HG02938 (cell line): ENCODE results near the gene CDKN2A.
A peak's percentile ranks its signal among the peaks of the same experiment; 100 is the strongest.

ENCODE experiments used
- ATAC-seq: cut with Tn5 transposase; IDR thresholded peaks from one replicate; pipeline ENCODE4 v1.9.1; 2021; ENCODE audit warnings: mild to moderate bottlenecking, moderate library complexity; ENCODE audit not compliant: unreplicated experiment

CDKN2A gene

DNA sequence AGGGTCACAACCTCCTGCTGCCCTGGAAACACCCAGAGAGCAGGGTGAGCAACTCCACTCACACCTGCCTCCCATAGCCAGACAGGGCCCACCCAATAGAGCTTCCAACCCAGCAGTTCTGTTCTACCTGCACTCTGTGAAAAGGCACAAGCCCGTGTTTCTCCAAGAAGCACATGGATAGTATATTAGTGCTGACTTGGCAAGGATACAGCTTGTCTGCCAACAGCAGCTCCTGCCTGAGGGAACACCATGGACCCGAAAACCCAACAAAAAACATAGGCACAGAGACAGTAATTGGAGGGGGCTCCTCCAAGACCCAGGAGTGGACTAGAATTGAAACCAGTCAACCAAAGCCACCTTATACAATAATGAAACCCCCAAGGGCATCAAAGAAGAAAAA is 48.6 kb downstream of the CDKN2A start:
- ATAC-seq = no peak

DNA sequence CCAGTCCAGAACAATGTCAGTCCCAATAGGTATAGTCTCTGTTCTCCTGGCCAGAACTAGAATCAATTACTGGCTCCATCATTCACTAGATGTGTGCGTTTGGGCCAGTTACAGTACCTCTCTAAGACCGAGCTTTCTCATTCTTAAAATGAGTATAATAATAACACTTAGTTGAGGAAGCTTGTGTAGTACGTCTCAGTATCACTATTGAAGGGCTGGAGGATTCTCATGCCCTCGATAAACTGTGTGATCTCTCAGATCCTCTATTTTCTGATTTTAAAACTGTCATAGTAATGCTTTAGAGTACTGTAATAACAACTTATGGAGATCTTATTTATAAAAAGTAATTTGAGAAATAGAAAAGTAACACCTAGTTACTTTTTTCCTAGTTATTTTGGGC is 50.7 kb downstream of the CDKN2A start:
- ATAC-seq = peak; percentile 85

DNA sequence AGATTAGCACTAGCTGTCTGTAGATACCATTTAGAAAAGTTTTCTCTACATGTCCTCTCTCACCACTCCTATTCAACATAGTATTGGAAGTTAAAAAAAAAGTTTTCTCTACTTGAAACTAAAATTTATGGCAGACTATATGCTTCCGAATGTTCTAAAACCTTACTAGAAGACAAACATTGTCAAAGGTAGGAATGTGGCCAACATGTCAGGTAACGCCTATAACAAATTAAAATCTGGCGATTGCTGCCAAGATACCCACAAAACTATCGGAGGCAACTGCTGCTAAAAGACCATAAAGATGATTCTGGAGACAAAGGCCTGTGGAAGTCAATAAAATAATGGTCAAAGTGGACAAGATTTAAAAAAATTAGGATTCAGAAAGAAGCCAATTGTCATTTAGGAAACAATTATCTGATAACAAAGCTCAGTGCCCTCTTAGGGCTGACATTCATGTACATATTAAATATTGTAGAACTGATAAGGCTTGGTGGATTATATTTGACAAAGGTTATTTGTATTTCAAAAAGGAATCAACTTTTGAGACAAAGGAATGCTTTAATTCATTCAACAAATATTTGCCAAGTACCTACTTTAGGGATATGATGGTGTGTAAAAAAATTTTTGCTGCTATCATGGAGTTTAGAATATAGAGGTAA is 52.7 kb downstream of the CDKN2A start:
- no peak for ATAC-seq

DNA sequence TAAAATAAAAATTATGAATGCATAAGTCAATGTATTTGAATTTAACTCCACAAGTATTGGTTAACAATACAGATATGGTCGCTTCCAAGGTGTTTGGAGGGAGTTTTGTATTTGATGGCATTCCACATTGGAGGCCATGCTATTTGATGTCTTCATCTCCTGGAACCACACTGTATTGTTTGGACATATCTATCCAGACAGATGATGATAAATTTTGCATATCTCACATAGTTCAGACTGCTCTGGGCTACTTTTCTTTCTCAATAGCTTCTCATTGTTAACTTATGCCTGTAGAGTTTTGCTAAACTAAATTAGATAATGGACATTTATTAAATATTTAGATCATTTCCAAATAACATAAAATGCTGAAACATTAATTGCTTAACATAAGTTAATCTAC is 58.0 kb downstream of the CDKN2A start:
- ATAC-seq = no peak

DNA sequence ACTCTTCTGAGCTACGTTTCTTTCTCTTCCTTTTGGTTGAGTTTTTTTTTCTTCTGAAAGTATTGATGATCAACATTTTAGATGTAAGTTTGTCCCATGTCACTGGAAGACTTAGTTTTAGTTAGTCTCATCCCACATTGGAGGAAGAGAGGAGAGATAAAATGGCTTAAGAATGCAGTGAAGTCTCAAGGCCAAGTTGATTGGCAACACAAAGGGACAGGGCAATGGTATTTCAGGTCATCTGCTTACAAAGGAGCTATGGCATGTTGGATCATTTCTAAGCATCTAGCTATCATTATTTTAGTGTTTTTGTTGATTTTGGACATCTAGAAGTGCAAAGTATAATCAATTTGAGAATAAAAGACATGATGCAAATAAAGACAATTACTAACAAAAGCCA is 58.6 kb downstream of the CDKN2A start:
- ATAC-seq = no peak

DNA sequence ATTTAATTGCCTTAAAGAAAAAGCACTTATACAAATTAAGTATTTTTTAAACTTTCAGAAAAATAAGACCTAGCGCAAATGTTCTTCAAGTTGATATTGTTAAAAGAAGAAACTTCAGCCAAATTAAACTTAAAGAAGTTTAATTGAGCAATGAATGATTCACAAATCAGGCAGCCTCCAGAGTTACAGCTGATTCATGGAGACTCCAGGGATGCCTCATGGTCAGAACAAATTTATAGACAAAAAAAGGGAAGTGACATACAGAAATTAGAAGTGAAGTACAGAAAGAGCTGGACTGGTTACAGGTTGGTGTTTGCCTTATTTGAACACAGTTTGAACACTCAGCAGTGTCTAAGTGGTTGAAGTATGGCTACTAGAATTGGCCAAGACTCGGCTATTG is 60.3 kb downstream of the CDKN2A start:
- ATAC-seq = no peak

DNA sequence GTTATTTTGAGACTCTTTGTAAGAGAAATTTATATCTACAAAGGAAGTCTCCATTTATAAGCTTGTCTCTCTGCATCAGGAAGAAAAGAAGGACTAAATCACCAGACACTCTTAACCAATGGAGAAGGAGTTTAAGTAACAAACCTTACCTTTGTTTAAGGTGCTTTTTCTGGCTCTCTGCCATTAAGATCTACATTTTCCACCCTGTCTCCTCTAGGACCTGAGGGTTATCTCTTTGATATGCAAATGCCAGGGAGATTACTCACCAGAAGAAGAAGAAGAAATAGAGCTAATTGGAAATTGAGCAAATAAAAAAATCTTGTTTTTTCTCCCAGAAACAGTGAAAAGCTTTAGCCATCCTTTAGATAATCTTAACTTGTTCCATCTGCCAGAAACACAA is 60.9 kb downstream of the CDKN2A start:
- no peak for ATAC-seq

DNA sequence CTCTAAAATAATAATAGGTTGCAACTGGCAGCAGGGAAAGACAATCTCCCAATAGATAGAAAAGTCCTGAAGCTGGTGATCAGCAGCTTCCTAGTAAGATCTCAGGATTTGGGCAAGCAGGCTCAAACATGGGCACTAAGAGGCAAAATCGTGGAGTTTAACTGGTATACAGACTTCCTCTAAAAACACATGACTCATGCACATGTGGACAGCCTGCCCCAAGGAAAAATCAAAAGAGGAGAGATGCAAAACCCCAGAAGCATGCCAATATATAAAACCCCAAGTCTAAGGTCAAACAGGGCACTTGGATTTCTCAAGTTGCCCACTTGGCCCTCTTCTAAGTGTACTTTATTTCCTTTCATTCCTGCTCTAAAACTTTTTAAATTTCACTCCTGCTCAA is 62.8 kb downstream of the CDKN2A start:
- no peak for ATAC-seq

DNA sequence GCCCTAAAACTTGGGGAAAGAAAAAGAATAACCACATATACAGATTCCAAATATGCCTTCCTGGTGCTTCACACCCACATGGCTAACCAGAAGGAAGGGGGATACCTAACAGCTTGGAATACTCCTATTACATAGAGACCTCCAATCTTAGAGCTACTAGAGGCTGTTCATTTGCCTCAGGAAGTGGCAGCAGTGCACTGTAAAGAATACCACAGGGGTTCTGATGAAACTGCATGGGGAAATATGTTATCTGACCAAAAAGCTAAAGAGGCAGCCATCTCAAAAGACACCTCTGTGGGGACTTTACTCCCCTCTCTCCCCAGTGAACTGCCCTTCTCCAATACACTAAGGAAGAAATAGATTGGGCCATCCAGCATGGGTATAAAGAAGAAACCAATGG is 66.4 kb downstream of the CDKN2A start:
- ATAC-seq = no peak

DNA sequence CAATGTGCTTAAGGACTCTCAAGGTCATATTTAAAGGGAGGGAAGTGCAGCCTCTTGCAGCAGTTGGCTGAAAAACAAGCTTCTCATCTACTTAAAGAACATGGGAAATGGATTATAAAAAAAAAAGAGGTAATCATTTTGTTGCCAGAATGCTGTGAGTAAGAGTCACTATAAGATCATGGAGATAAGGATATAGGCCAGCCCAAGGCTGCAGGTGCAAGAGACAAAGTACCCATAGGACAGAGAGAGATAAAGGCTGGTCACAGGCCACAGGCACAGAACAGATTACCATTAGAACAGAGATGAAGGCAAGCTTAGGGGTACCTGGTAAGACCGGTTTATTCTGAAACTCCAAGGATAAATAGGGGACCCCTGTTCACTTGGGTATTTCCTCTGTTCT is 70.5 kb downstream of the CDKN2A start:
- no peak for ATAC-seq

DNA sequence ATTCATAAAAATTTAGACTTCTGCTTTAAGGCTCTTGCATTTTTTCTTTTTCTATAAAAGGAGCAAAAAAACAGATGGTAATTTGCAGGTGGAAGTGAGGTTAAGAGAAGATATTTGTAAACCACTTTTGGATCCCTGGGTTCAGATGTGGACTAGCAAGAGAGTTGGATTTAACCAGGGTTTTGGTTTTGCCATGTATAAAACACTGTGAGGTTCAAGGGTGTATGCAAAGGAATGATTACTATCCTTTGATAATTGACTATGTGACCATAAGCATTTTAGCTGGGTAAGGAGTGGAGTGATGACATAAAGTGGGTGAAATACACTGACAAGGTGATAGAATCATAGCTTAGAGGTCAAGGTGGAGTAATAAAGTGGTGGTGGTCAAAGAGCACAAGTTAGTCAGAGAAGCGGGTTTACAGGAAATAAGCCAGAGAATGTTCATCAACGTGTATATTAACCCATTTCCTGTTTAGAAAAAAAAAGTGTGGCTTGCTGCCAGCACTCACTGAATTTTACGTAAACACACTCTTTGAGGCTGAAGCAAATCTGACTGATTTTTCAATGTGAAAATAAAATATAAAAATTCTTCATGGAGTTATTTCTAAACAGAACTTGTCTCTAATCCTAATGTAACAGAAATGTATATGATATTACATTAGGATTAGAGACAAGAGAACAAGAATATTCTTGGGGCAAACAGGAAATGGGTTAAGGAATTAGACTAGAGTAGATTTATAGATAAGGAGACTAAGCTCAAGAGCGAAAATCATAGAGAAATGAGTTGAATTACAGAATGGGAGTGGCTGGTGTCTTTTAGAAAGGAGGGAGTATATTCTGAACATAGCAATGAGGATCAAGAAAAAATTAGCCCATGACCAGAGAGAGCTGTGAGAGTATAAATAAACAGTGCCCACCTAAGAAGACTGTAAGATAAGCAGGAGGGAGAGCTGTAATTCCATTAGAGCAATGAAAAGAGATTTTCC is 74.5 kb downstream of the CDKN2A start:
- ATAC-seq = peak; percentile 92
